HepG2 (cell line): ENCODE measurements around the gene CACNG5. TPM values are rescaled to one million over a fixed set of nuclear protein-coding genes. Genes with fewer than 3 reads are reported as not detected.

Experiments used
- ATAC-seq: fragments of 200-7000 bp; cut with Tn5 transposase; 3 replicates; pipeline ENCODE4 v1.9.1; 2020; ENCODE audit warnings: mild to moderate bottlenecking, moderate library complexity
- BruUV-seq: library from RNA; stranded (reverse); fragments of 400-500 nt; replicated peaks from 2 replicates; lab custom pipeline; 2021; lab: Mats Ljungman, UMichigan
- CTCF ChIA-PET: fragments of 300-600 bp; formaldehyde crosslinking; extraction: SDS; loops from one replicate; lab custom pipeline; 2021; ENCODE audit warnings: low total read pairs, inconsistent platforms, low intra/inter-chr PET ratio; lab: Yijun Ruan, JAX
- POLR2A ChIA-PET: fragments of 350-600 bp; sonication (Branson Sonifier 250); formaldehyde crosslinking; loops from one replicate; lab custom pipeline; 2020; ENCODE audit warnings: antibody characterized with exemption, inconsistent platforms; lab: Yijun Ruan, JAX
- DNase-seq: peaks from one replicate; pipeline ENCODE4 v3.0.0-alpha.2; 2015; ENCODE audit warnings: low spot score
- FAIRE-seq: peaks from 3 replicates; lab custom pipeline; 2011; peaks lifted over from hg19 to GRCh38; lab: Jason Lieb, UNC
- H2AFZ ChIP-seq: one replicate; pipeline ENCODE4 v1.6.1; 2011; ENCODE audit warnings: low read length, inconsistent platforms
- H3K27ac ChIP-seq: fragments of 300-600 bp; 3 replicates; pipeline ENCODE4 v1.8.0; 2011; ENCODE audit warnings: mixed run types, mild to moderate bottlenecking, mixed read lengths, low read length, inconsistent platforms; ENCODE audit not compliant: insufficient read depth; ENCODE audit errors: extremely low read length
- H3K27me3 ChIP-seq, 2 experiments: fragments of 200-600 bp in 1 of 2; 2 replicates in 1 of 2; 3 replicates in 1 of 2; pipeline versions ENCODE4 v1.6.0 to v1.8.0; 2011; ENCODE audit warnings: low read length in 2 of 2, mild to moderate bottlenecking in 2 of 2, moderate library complexity in 2 of 2, inconsistent platforms in 1 of 2; ENCODE audit not compliant: insufficient read depth in 2 of 2, control insufficient read depth in 1 of 2
- H3K36me3 ChIP-seq, 2 experiments: fragments of 200-600 bp in 1 of 2; replicated peaks in 1 of 2; 2 replicates in 1 of 2; 3 replicates in 1 of 2; pipeline versions ENCODE4 v1.5.1 to v1.8.0; 2011; ENCODE audit warnings: low read length in 2 of 2, inconsistent platforms in 1 of 2; ENCODE audit not compliant: insufficient read depth in 2 of 2, control insufficient read depth in 1 of 2
- H3K4me1 ChIP-seq: 2 replicates; pipeline ENCODE4 v1.5.1; 2012; ENCODE audit warnings: low read length, inconsistent platforms; ENCODE audit not compliant: insufficient read depth
- H3K4me2 ChIP-seq: 2 replicates; pipeline ENCODE4 v1.6.0; 2011; ENCODE audit warnings: low read depth, low read length, inconsistent platforms
- H3K4me3 ChIP-seq, 3 experiments: fragments of 200-600 bp in 1 of 3; sonication (generic), shearing (Covaris generic) in 1 of 3; replicated peaks in 1 of 3; 2 replicates each; pipeline ENCODE4 v1.5.1; 2011 to 2016; ENCODE audit warnings: low read length in 3 of 3, inconsistent platforms in 2 of 3, low read depth in 2 of 3, mild to moderate bottlenecking in 2 of 3, control low read depth in 1 of 3, mixed read lengths in 1 of 3; ENCODE audit not compliant: insufficient read depth in 1 of 3
- H3K79me2 ChIP-seq: one replicate; pipeline ENCODE4 v1.6.1; 2011; ENCODE audit warnings: low read length, inconsistent platforms; ENCODE audit not compliant: insufficient read depth
- H3K9ac ChIP-seq: 2 replicates; pipeline ENCODE4 v1.6.0; 2011; ENCODE audit warnings: mild to moderate bottlenecking, low read depth, low read length, inconsistent platforms; ENCODE audit not compliant: insufficient read depth
- H3K9me3 ChIP-seq: 2 replicates; pipeline ENCODE4 v1.5.1; 2012; ENCODE audit warnings: mild to moderate bottlenecking, low read length
- H4K20me1 ChIP-seq: 2 replicates; pipeline ENCODE4 v1.6.0; 2011; ENCODE audit warnings: inconsistent platforms, mild to moderate bottlenecking, low read length, moderate library complexity; ENCODE audit not compliant: insufficient read depth
- ADNP ChIP-seq: sonication (generic); formaldehyde crosslinking; IDR thresholded peaks from 2 replicates; pipeline ENCODE4 v1.4.0; 2020; ENCODE audit warnings: missing genetic modification reagents
- GATAD2A ChIP-seq: IDR thresholded peaks from 2 replicates; pipeline ENCODE4 v1.6.1; 2016
- NCOA1 ChIP-seq: sonication (generic); formaldehyde crosslinking; IDR thresholded peaks from 2 replicates; pipeline ENCODE4 v1.9.0; 2021; ENCODE audit warnings: missing genetic modification reagents
- ZFP90 ChIP-seq: sonication (generic); formaldehyde crosslinking; IDR thresholded peaks from 2 replicates; pipeline ENCODE4 v1.8.0; 2022; ENCODE audit warnings: missing genetic modification reagents, mild to moderate bottlenecking, inconsistent platforms, borderline replicate concordance
- ZNF468 ChIP-seq: sonication (generic); formaldehyde crosslinking; IDR thresholded peaks from 2 replicates; pipeline ENCODE4 v1.8.0; 2022; ENCODE audit warnings: mild to moderate bottlenecking, moderate library complexity, missing genetic modification reagents
- ZNF547 ChIP-seq: sonication (generic); formaldehyde crosslinking; IDR thresholded peaks from 2 replicates; pipeline ENCODE4 v1.5.1; 2020; ENCODE audit warnings: mild to moderate bottlenecking, missing genetic modification reagents
- ZNF552 ChIP-seq: sonication (generic); formaldehyde crosslinking; IDR thresholded peaks from 2 replicates; pipeline ENCODE4 v1.9.0; 2022; ENCODE audit warnings: missing genetic modification reagents, mild to moderate bottlenecking, borderline replicate concordance
- ZNF782 ChIP-seq: sonication (generic); formaldehyde crosslinking; IDR thresholded peaks from 2 replicates; pipeline ENCODE4 v1.4.0; 2020; ENCODE audit warnings: missing genetic modification reagents, mild to moderate bottlenecking, borderline replicate concordance
- ZSCAN21 ChIP-seq: sonication (generic); formaldehyde crosslinking; IDR thresholded peaks from 2 replicates; pipeline ENCODE4 v1.8.0; 2022; ENCODE audit warnings: mild to moderate bottlenecking, missing genetic modification reagents, moderate library complexity, borderline replicate concordance
- WGBS: methylation state at CpG from one replicate; pipeline ENCODE4 v1.1.6; 2017; ENCODE audit warnings: low lambda C conversion rate; 5-methylcytosine and 5-hydroxymethylcytosine counted together
- in situ Hi-C: cut with HindIII; loops from 2 replicates; pipeline ENCODE4 v1.10.0; 2017; ENCODE audit warnings: low pct_unique_long_range_greater_than_20kb; ENCODE audit not compliant: extremely low pct_ligation_motif_present
- intact Hi-C: fragments of 100-400 bp; cut with micrococcal nuclease; formaldehyde crosslinking; loops from one replicate; pipeline ENCODE4 v1.10.0; 2022; ENCODE audit not compliant: unreplicated experiment
- polyA plus RNA-seq, 8 experiments: library from polyadenylated mRNA; depleted of rRNA in 3 of 8; stranded (reverse) in 7 of 8; unstranded in 1 of 8; fragments of >200 nt; fragmentation: Illumina TruSeq in 4 of 8; extraction: Trizol in 4 of 8; gene quantifications; 2 replicates each; pipeline versions ENCODE4 v1.2.1 to v1.2.3, GENCODE V29; 2011 to 2016; ENCODE audit warnings: low read depth in 4 of 8, missing spikeins in 1 of 8, mixed read lengths in 1 of 8; ENCODE audit not compliant: insufficient read depth in 1 of 8
- total RNA-seq, 5 experiments: library from RNA; depleted of rRNA; stranded (reverse); fragments of >200 nt; fragmentation: Illumina TruSeq; extraction: Trizol; gene quantifications; 2 replicates each; pipeline ENCODE4 v1.2.3, GENCODE V29; 2016; ENCODE audit warnings: low read depth in 1 of 5
- TF ChIP-seq, protein P1 (sequence below): sonication (generic); formaldehyde crosslinking; IDR thresholded peaks from 2 replicates; pipeline ENCODE4 v1.4.0; 2020; ENCODE audit warnings: mild to moderate bottlenecking, missing genetic modification reagents

The CACNG5 gene
- total and polyA plus RNA-seq, 2 of the 13 experiments (the other 11 are each of a cell fraction or from before 2014, with no cell fraction given) = not detected

GRCh38 chr17:66916946-66917345, 82.0 kb downstream of the CACNG5 start:
- ChIA-PET POLR2A (no interaction called here), CTCF (no interaction called here)
- WGBS = 30% methylated on average over 1 of the region's 1 CpG
- intact Hi-C loops = no loop called here
- H3K9me3 ChIP-seq = no peaks in the 10 kb centered on the region
- H4K20me1 ChIP-seq = no peaks in the 10 kb centered on the region
- peaks cover 0 to 46% of the 10 kb centered on the region in 2 experiments; a peak in 3 of 5 replicates for H3K27me3 ChIP-seq
- no peak overlapping the region for H3K4me3 ChIP-seq
- FAIRE-seq (no peak), DNase-seq (no peak), ATAC-seq (no peak)
- H3K4me1 ChIP-seq = no peaks in the 10 kb centered on the region
- TF ChIP-seq ZNF547 (CRISPR knock-in tag) (no peak), ZNF468 (CRISPR knock-in tag) (no peak), GATAD2A (CRISPR knock-in tag) (no peak), NCOA1 (no peak), ZNF552 (no peak), ZFP90 (CRISPR knock-in tag) (no peak), ZSCAN21 (CRISPR knock-in tag) (no peak), ADNP (CRISPR knock-in tag) (no peak), ZNF782 (CRISPR knock-in tag) (no peak)
- TF ChIP-seq, protein P1, sequence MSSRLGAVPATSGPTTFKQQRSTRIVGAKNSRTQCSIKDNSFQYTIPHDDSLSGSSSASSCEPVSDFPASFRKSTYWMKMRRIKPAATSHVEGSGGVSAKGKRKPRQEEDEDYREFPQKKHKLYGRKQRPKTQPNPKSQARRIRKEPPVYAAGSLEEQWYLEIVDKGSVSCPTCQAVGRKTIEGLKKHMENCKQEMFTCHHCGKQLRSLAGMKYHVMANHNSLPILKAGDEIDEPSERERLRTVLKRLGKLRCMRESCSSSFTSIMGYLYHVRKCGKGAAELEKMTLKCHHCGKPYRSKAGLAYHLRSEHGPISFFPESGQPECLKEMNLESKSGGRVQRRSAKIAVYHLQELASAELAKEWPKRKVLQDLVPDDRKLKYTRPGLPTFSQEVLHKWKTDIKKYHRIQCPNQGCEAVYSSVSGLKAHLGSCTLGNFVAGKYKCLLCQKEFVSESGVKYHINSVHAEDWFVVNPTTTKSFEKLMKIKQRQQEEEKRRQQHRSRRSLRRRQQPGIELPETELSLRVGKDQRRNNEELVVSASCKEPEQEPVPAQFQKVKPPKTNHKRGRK = no peak
- H3K27ac ChIP-seq = no peak overlapping the region
- no TSS peak for BruUV-seq
- no peak overlapping the region for H3K9ac ChIP-seq
- H3K79me2 ChIP-seq = no peaks in the 10 kb centered on the region
- H3K36me3 ChIP-seq = no peaks in the 10 kb centered on the region
- in situ Hi-C loops = no loop called here
- no peak overlapping the region for H3K4me2 ChIP-seq
- H2AFZ ChIP-seq = no peak overlapping the region
